ENCODE measurements around the gene KCNIP4.

DNA sequence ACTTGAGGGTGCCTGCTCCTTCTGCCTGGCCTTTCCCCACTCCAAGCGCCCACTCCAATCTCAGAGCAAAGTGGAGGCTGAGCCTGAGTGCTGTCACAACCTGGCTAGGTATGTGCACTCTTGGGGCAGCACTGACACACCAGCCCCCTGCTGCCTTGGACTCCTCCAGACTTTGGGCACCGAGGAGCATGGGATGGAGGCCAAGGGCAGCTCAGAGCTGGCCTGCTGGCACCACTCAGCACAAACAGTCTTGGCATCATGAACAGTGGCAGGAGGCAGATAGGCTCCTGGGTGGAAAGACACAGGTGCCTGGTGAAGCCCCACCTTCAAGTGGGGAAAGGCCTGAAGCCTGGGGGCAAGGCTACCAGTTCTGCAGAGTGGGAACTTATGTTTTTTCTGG lies 91.8 kb downstream of the KCNIP4 start:
- TF ChIP-seq POLR2A (IDR thresholded peaks at IDR 0.05; ENCODE audit: low read depth) = no peak
- TF ChIP-seq, protein P1, sequence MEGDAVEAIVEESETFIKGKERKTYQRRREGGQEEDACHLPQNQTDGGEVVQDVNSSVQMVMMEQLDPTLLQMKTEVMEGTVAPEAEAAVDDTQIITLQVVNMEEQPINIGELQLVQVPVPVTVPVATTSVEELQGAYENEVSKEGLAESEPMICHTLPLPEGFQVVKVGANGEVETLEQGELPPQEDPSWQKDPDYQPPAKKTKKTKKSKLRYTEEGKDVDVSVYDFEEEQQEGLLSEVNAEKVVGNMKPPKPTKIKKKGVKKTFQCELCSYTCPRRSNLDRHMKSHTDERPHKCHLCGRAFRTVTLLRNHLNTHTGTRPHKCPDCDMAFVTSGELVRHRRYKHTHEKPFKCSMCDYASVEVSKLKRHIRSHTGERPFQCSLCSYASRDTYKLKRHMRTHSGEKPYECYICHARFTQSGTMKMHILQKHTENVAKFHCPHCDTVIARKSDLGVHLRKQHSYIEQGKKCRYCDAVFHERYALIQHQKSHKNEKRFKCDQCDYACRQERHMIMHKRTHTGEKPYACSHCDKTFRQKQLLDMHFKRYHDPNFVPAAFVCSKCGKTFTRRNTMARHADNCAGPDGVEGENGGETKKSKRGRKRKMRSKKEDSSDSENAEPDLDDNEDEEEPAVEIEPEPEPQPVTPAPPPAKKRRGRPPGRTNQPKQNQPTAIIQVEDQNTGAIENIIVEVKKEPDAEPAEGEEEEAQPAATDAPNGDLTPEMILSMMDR (IDR thresholded peaks at IDR 0.05) = no peak

All from esophagus muscularis mucosa (tissue), 3 donors.